ENCODE results near the gene ZNF350. TPM values are rescaled to one million over a fixed set of nuclear protein-coding genes. Genes with fewer than 3 reads are reported as not detected.
A peak's percentile ranks its signal among the peaks of the same experiment; 100 is the strongest.

Gene ZNF350
- polyA plus RNA-seq, 1 of the 3 experiments (the other 2 are of a cell fraction): 3.4 TPM

GRCh38 chr19:51926784-51927741, 59.6 kb downstream of the ZNF350 start, which contains the start of gene ZNF613 (continued):
- TF ChIP-seq GATA2 (CRISPR knock-in tag; IDR thresholded peaks at IDR 0.05) (no peak), GABPA (IDR thresholded peaks at IDR 0.05; ENCODE audit: low read depth) (peak; percentile 73), TEAD4 (IDR thresholded peaks at IDR 0.05; ENCODE audit: borderline replicate concordance, insufficient read depth) (no peak), MEF2A (IDR thresholded peaks at IDR 0.05; ENCODE audit: borderline replicate concordance, low read depth) (no peak), SIN3A (IDR thresholded peaks at IDR 0.05; ENCODE audit: borderline replicate concordance, low read depth, low read length) (no peak), POLR2AphosphoS5 (IDR thresholded peaks at IDR 0.05; ENCODE audit: low read depth, low read length) (peak; percentile 75), ZBTB33 (IDR thresholded peaks at IDR 0.05; ENCODE audit: borderline replicate concordance, low read depth) (no peak), MXI1 (IDR thresholded peaks at IDR 0.05; ENCODE audit: low read depth, low read length) (peak; percentile 58; the same call in 1 of the 2 replicates), RCOR1 (IDR thresholded peaks at IDR 0.05; ENCODE audit: low read length) (peak; percentile 49; the same call in 1 of the 2 replicates), RXRA (IDR thresholded peaks at IDR 0.05; ENCODE audit: borderline replicate concordance, low read depth) (no peak), RAD21 (IDR thresholded peaks at IDR 0.05; ENCODE audit: low read length) (no peak)

- Histone ChIP-seq H3K4me1 (ENCODE audit: control insufficient read depth in 1 of 2, insufficient read depth in 2 of 2, low read depth in 1 of 2, low read length in 1 of 2) (peaks cover 0 to 4% of the 10 kb centered on the region in 2 experiments; a peak in 1 of 4 replicates), H3K27ac (ENCODE audit: low read depth in 2 of 2, low read length in 1 of 2) (peak overlapping the region; percentile 50 to 97; a peak in 3 of 4 replicates), H3K4me2 (peak overlapping the region; percentile 69), H3K36me3 (replicated peaks in 1 of 2; ENCODE audit: control insufficient read depth in 1 of 2, insufficient read depth in 2 of 2, low read length in 1 of 2) (peaks cover 10 to 21% of the 10 kb centered on the region in 2 experiments), H2AFZ (ENCODE audit: low read depth) (peak overlapping the region; percentile 86), H3K27me3 (ENCODE audit: insufficient read depth) (no peaks in the 10 kb centered on the region), H4K20me1 (ENCODE audit: insufficient read depth) (no peaks in the 10 kb centered on the region), H3F3A (replicated peaks; ENCODE audit: insufficient read depth) (no peaks in the 10 kb centered on the region), H3K9me2 (no peaks in the 10 kb centered on the region), H3K4me3 (ENCODE audit: low read depth in 2 of 2, low read length in 1 of 2) (peak overlapping the region; percentile 71), H3K9me3 (peaks cover 24% of the 10 kb centered on the region; the same call in 1 of the 2 replicates), H3K9ac (peak overlapping the region; percentile 66; the same call in 1 of the 2 replicates), H3K79me2 (ENCODE audit: insufficient read depth) (peaks cover 15% of the 10 kb centered on the region)
- ChIA-PET CTCF (interaction anchor here (1.3 kb wide), 1 partner anchor 8 kb away, joined by 3 read pairs; no protein-coding TSS in a partner anchor), POLR2A (no interaction called here)
- WGBS (ENCODE audit: low lambda C conversion rate): 15% methylated on average over 11 of the region's 11 CpGs
- DNase-seq: no peak
- TF ChIP-seq FOXM1 (IDR thresholded peaks at IDR 0.05; ENCODE audit: low read depth): no peak
- 0 out of 2 replicates have a peak, but pooled peaks have one; percentile 32 for TF ChIP-seq TAF1 (IDR thresholded peaks at IDR 0.05; ENCODE audit: borderline replicate concordance, low read depth, low read length)
These were observed 60.2 kb downstream of the ZNF350 start for GRCh38 chr19:51926426-51926783.
